Stimulated activated CD8-positive, alpha-beta memory T cell treated with anti-CD3 and anti-CD28 coated beads, Interleukin-2, amount 100 ng/mL, for 48 hours (primary cell): ENCODE measurements around the gene RERE.
"Not testable (repeated sequence)": the region's sequence is repeated elsewhere in the genome, so short reads cannot be mapped to it uniquely, and the experiment has no call there.

Experiments
- DNase-seq, 2 donors: peaks; one replicate each; pipeline ENCODE4 v3.0.0-alpha.2; 2020; ENCODE audit warnings: low read depth in 2 of 2

Gene RERE

GRCh38 chr1:8752921-8753713 lies 64.3 kb downstream of the RERE start:
- DNase-seq, result no peak

GRCh38 chr1:8752411-8752810 lies 65.0 kb downstream of the RERE start:
- no peak for DNase-seq

GRCh38 chr1:8751984-8752383 lies 65.5 kb downstream of the RERE start:
- no peak for DNase-seq

GRCh38 chr1:8747879-8748825 lies 69.3 kb downstream of the RERE start:
- no peak for DNase-seq

GRCh38 chr1:8746554-8746953 lies 70.9 kb downstream of the RERE start:
- DNase-seq, result no peak

GRCh38 chr1:8745749-8746390 lies 71.6 kb downstream of the RERE start:
- no peak for DNase-seq

GRCh38 chr1:8745346-8745745 lies 72.1 kb downstream of the RERE start:
- DNase-seq, result no peak

- no peak for DNase-seq
These were observed 75.2 kb downstream of the RERE start for GRCh38 chr1:8742022-8742924.

- DNase-seq, result no peak
These were observed 77.4 kb downstream of the RERE start for GRCh38 chr1:8740034-8740449.

- DNase-seq, result no peak
These were observed 78.1 kb downstream of the RERE start for GRCh38 chr1:8739377-8739776.

- DNase-seq, result no peak
These were observed 80.5 kb downstream of the RERE start for GRCh38 chr1:8736927-8737326.

- no peak for DNase-seq
These were observed 84.0 kb downstream of the RERE start for GRCh38 chr1:8733484-8733883.

GRCh38 chr1:8731162-8731561 lies 86.3 kb downstream of the RERE start:
- DNase-seq, result no peak

GRCh38 chr1:8728464-8728863 lies 89.0 kb downstream of the RERE start:
- no peak for DNase-seq

- DNase-seq, result no peak
These were observed 89.6 kb downstream of the RERE start for GRCh38 chr1:8727809-8728213.

GRCh38 chr1:8727316-8727715 lies 90.1 kb downstream of the RERE start:
- not testable (repeated sequence) for DNase-seq

GRCh38 chr1:8726801-8727186 lies 90.6 kb downstream of the RERE start:
- not testable (repeated sequence) for DNase-seq

- no peak for DNase-seq
These were observed 94.4 kb downstream of the RERE start for GRCh38 chr1:8723010-8723409.

- DNase-seq, result no peak
These were observed 95.1 kb downstream of the RERE start for GRCh38 chr1:8722366-8722765.

- no peak for DNase-seq
These were observed 95.6 kb downstream of the RERE start for GRCh38 chr1:8721679-8722324.

GRCh38 chr1:8720347-8720746 lies 97.1 kb downstream of the RERE start:
- no peak for DNase-seq
